ENCODE data around the gene TPX2.

The TPX2 gene

DNA sequence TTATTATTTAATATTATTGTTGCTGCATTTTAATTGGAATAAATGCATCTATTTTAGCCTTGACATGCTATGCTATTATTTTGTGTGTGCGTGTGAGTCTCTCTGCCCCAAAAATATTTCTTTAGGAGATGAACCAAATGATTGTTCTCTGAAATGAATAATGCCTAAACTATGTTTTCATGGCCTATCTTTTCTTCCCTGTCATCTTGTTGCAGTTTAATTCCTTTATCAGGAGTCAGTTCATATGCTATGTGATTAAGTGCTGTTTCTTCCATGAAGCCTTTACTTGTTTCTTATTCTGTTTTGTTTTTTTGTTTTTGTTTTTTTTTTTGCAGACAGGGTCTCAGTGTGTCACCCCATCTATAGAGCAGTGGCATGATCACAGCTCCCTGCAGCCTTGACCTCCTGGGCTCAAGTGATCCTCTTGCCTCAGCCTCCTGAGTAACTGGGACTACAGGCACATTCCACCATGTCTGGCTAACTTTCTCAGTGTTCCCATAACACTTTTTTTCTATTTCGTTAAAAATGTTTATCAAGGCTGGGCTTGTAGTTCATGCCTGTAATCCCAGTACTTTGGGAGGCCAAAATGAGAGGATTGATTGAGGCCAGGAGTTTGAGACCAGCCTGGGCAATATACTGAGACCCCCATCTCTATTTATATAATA is 25.7 kb downstream of the TPX2 start:
- TF ChIP-seq, protein P1, sequence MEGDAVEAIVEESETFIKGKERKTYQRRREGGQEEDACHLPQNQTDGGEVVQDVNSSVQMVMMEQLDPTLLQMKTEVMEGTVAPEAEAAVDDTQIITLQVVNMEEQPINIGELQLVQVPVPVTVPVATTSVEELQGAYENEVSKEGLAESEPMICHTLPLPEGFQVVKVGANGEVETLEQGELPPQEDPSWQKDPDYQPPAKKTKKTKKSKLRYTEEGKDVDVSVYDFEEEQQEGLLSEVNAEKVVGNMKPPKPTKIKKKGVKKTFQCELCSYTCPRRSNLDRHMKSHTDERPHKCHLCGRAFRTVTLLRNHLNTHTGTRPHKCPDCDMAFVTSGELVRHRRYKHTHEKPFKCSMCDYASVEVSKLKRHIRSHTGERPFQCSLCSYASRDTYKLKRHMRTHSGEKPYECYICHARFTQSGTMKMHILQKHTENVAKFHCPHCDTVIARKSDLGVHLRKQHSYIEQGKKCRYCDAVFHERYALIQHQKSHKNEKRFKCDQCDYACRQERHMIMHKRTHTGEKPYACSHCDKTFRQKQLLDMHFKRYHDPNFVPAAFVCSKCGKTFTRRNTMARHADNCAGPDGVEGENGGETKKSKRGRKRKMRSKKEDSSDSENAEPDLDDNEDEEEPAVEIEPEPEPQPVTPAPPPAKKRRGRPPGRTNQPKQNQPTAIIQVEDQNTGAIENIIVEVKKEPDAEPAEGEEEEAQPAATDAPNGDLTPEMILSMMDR (IDR thresholded peaks at IDR 0.05; ENCODE audit: extremely low read depth, missing control alignments): no peak
- DNase-seq (ENCODE audit: low spot score): no peak

DNA sequence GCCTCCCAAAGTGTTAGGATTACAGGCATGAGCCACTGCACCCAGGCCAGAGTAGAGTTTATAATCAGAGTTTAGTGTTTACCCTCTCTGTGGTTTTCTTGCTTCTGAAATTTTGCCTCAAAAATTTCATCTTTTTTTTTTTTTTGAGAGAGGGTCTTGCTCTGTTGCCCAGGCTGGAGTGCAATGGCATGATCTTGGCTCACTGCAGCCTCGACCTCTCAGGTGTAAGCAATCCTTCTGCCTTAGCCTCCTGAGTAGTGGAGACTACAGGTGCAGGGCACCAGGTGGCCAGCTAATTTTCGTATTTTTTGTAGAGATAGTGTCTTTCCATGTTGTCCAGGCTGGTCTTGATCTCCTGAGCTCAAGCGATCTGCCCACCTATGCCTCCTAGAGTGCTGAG is 28.7 kb downstream of the TPX2 start:
- TF ChIP-seq, protein P1 (IDR thresholded peaks at IDR 0.05; ENCODE audit: extremely low read depth, missing control alignments): no peak
- DNase-seq (ENCODE audit: low spot score): no peak

DNA sequence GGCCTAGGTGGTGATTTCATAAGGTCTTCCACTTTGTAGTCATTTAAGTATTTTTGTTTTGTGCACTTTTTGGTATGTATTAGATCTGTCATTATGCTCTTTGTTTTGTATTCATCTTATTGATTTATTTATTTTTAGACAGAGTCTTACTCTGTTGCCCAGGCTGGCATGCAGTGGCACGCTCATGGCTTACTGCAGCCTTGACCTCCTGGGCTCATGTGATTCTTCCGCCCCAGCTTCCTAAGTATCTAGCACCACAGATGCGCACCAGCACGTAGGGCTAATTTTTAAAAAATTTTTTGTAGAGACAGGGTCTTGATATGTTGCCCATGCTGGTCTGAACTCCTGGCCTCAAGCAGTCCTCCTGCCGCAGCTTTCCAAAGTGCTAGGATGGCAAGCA is 30.6 kb downstream of the TPX2 start:
- no peak for DNase-seq (ENCODE audit: low spot score)
- TF ChIP-seq, protein P1 (IDR thresholded peaks at IDR 0.05; ENCODE audit: extremely low read depth, missing control alignments): no peak

DNA sequence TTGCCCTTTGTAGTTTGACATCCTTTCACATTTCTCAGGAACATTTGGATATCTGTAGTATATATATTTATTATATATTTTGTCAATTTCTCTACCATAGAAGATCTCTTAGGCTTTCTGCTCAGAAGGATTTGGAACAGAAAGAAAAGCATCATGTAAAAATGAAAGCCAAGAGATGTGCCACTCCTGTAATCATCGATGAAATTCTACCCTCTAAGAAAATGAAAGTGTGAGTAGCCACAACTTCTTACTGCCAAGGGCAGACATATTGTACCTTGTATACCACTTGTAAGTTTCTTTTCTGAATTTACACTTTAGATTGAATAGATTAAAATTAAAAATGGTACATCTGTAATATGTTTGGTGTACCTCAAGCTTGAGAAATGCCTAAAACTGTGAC is 31.2 kb downstream of the TPX2 start:
- DNase-seq (ENCODE audit: low spot score): no peak
- TF ChIP-seq, protein P1 (IDR thresholded peaks at IDR 0.05; ENCODE audit: extremely low read depth, missing control alignments): no peak

DNA sequence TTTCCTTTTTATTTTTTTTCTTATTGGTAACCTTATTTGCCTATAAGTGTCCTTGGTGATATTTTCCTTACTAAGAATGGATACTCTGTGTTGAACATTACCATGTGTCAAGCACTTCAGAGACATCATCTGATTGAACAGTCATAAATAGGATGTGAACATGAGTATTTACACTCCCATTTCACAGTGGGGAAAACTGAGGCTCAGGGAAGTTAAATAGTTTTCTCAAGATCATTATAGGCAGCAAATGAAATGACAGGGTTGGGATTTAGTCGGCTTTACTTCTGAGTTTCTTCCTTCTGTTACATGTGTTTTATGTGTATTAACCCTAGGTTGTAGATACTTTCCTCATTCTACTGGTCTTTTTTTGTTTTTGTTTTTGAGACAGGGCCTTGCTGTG is 35.3 kb downstream of the TPX2 start:
- TF ChIP-seq, protein P1 (IDR thresholded peaks at IDR 0.05; ENCODE audit: extremely low read depth, missing control alignments): no peak
- no peak for DNase-seq (ENCODE audit: low spot score)

DNA sequence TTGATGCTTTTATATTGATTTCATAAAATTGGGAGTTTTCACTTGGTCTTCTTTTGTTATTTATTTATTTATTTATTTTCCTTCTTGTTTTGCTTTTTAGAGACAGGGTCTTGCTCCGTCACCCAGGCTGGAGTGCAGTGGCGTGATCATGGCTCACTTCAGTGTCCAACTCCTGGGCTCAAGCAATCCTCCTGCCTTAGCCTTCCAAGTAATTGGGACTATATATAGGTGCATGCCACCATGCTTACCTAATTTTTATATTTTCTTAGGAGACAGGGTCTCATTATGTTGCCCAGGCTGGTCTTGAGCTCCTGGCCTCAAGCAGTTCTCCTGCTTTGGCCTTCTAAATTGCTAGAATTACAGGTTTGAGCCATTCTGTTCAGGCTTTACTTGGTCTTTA is 41.7 kb downstream of the TPX2 start:
- TF ChIP-seq, protein P1 (IDR thresholded peaks at IDR 0.05; ENCODE audit: extremely low read depth, missing control alignments): no peak
- no peak for DNase-seq (ENCODE audit: low spot score)

DNA sequence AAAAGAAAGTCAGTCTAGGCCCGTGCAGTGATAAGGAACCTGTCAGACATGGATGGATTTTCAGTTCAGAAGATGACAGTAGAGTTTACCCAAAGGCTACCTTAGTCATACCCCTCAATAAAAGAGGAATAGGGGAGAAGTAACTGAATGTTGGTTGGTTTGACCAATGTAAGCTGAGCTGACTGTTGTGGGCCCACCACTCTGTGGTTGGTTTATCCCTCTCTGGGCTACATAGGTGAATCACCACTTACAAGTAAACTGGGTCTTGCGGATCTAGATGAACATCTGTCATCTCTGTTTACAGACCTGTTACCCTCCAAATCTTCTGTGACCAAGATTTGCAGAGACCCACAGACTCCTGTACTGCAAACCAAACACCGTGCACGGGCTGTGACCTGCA is 42.9 kb downstream of the TPX2 start:
- DNase-seq (ENCODE audit: low spot score): no peak
- TF ChIP-seq, protein P1 (IDR thresholded peaks at IDR 0.05; ENCODE audit: extremely low read depth, missing control alignments): no peak

Measured in GM20000 (cell line).